DOHH2 (cell line): ENCODE data around the gene NKAIN2.

ENCODE experiments used
- EZH2phosphoT487 ChIP-seq: fragments of 200-600 bp; sonication (generic); IDR thresholded peaks from 2 replicates; pipeline ENCODE4 v1.6.1; 2017; ENCODE audit warnings: borderline replicate concordance, mild to moderate bottlenecking, antibody characterized with exemption, low read length, moderate library complexity, mixed read lengths
- TF ChIP-seq, protein P1 (sequence below): fragments of 200-600 bp; sonication (generic); IDR thresholded peaks from one replicate; pipeline ENCODE4 v1.5.1; 2014; ENCODE audit warnings: antibody characterized with exemption, mild to moderate bottlenecking, low read depth, low read length; ENCODE audit not compliant: poor library complexity, severe bottlenecking

DNA sequence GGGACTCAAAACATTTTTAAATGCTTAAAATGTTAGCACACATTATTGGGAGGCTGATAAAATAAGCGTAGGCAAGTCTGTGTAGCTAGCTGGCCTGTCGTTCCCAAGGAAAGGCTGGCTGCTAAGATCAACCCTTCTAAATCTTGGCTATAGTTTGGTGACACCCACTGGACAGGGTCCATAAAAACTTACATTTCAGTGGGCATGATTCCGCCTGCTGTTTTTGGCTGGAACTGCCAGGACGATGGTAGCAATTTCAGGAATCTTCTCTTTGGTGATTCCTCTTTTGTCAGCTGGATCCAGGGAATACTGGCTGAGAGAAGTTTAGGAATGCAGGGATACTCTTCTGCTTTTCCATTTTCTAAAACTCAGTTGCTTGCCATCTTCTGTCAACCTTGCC, 162.2 kb downstream of the NKAIN2 start:
- TF ChIP-seq, protein P1, sequence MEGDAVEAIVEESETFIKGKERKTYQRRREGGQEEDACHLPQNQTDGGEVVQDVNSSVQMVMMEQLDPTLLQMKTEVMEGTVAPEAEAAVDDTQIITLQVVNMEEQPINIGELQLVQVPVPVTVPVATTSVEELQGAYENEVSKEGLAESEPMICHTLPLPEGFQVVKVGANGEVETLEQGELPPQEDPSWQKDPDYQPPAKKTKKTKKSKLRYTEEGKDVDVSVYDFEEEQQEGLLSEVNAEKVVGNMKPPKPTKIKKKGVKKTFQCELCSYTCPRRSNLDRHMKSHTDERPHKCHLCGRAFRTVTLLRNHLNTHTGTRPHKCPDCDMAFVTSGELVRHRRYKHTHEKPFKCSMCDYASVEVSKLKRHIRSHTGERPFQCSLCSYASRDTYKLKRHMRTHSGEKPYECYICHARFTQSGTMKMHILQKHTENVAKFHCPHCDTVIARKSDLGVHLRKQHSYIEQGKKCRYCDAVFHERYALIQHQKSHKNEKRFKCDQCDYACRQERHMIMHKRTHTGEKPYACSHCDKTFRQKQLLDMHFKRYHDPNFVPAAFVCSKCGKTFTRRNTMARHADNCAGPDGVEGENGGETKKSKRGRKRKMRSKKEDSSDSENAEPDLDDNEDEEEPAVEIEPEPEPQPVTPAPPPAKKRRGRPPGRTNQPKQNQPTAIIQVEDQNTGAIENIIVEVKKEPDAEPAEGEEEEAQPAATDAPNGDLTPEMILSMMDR: no peak
- TF ChIP-seq EZH2phosphoT487: no peak
